Measurements from ENCODE around the gene CRYAB.

CRYAB gene

GRCh38 chr11:111911563-111912401 is at the start of gene CRYAB:
TSS of gene CRYAB (minus strand) at chr11:111911770. CDS start at chr11:111911724, 46 bp downstream.
- TF ChIP-seq CTCF (IDR thresholded peaks at IDR 0.05; ENCODE audit: insufficient read depth, missing control alignments), result no peak
- DNase-seq (ENCODE audit: insufficient read length, low spot score) (no peak), FAIRE-seq (no peak)

GRCh38 chr11:111960916-111961315 is 49.3 kb upstream of the CRYAB start:
- TF ChIP-seq CTCF (IDR thresholded peaks at IDR 0.05; ENCODE audit: insufficient read depth, missing control alignments), result no peak
- DNase-seq (ENCODE audit: insufficient read length, low spot score) (no peak), FAIRE-seq (no peak)

DNA sequence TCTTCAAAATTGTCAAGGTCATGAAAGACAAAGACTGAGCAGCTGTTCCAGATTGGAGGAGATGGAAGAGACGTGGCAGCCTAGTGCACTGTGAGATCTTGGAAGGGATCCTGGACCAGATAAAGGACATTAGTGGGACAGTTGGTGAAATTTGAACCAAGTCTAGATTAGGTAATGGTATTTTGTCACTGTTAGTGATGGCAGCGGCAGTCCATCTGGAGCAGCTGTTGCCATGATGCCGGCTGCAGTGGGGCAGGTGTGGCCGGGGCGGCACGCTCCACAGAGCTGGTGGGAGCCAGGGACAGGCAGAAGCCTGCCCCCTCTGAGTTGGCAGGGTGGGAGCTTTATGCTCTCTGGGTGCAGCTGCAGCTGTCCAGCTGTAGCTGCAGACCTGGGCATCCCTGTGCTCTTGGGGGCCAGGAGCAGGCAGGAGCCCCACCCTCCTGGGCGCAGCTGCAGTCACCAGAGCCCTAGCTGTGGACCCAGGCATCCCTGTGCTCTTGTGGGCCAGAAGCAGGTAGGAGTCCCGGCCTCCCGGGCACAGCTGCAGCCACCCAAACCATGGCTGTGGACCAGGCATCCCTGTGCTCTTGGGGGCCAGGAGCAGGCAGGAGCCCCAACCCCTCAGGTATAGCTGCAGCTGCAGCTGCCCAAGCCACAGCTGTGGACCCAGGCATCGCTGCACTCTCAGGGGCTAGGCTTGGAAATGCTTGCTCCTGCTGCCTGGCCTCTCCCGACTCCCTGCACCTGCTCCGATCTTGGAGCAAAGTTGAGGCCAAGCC is 46.3 kb upstream of the CRYAB start:
- DNase-seq (ENCODE audit: insufficient read length, low spot score), result no peak
- FAIRE-seq, result no peak
- no peak for TF ChIP-seq CTCF (IDR thresholded peaks at IDR 0.05; ENCODE audit: insufficient read depth, missing control alignments)

DNA sequence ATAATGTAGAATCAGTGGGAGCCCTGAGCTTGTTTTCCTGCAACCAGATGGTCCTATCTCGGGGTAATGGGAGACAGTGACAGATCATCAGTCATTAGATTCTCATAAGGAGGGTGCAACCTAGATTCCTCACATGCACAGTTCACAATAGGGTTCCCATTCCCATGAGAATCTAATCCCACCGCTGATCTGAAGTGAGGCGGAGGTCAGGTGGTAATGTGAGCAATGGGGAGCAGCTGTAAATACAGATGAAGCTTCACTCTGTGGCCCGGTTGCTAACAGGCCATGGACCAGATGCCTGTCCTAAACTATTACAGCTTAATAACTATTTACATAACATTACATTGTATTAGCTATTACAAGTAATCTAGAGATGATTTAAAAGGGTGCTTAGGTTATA is 42.6 kb upstream of the CRYAB start:
- no peak for DNase-seq (ENCODE audit: insufficient read length, low spot score)
- TF ChIP-seq CTCF (IDR thresholded peaks at IDR 0.05; ENCODE audit: insufficient read depth, missing control alignments), result no peak
- FAIRE-seq, result no peak

- no peak for TF ChIP-seq CTCF (IDR thresholded peaks at IDR 0.05; ENCODE audit: insufficient read depth, missing control alignments)
- FAIRE-seq (no peak), DNase-seq (ENCODE audit: insufficient read length, low spot score) (no peak)
Measured at GRCh38 chr11:111951565-111951964, 40.0 kb upstream of the CRYAB start.

DNA sequence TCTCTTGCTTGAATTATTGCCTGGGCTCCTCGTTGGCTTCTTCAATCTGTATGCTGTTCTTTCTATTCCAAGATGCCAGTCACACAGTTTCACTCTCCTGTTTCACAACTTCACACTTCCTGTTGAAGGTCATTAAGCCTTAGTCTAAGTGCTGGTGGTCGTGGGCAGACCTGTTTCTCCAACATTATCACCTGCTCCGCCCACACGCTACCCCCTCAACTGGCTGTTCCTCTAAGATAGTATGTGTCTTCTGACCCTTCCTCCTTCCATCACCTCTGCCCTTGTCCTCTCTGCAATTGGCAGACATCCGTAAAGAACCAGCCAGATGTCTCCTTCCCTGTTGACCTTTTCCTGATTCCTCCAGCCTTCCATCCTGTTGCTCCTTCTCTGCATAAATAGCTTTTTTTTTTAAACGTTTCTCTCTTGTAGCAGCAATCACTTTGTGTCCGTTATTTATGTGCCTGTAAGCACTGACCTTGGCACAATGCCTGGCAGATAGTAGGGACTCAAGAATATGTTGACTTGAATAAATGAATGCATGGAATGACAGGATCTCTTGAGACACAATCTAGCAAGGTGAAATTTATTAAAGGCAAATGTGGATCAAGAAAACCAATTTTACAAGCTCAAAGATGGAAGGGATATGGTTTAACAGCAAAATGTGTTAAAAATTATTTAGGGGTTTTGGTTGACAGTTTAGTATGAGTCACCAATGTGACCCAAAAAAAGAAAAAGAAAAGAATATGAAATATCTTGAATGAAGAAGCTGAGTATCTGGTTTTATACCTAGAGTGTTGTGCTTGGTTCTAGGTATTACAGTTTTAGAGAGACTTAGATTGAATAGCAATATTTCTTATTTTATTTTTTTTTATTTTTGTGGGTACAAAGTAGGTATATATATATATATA is 38.2 kb upstream of the CRYAB start:
- FAIRE-seq (no peak), DNase-seq (ENCODE audit: insufficient read length, low spot score) (no peak)
- no peak for TF ChIP-seq CTCF (IDR thresholded peaks at IDR 0.05; ENCODE audit: insufficient read depth, missing control alignments)
